ENCODE results near the gene NME7.

GRCh38 chr1:169202791-169203665 lies 164.6 kb downstream of the NME7 start:
- TF ChIP-seq CTCF (conservative IDR thresholded peaks at IDR 0.05; ENCODE audit: low read depth, low read length), result no peak
- TF ChIP-seq EZH2 (IDR thresholded peaks at IDR 0.05; ENCODE audit: borderline replicate concordance, low read depth, low read length, poor library complexity, severe bottlenecking), result no peak

All from A673 (cell line).